Measurements from ENCODE around the gene SIX5.
A peak's percentile ranks its signal among the peaks of the same experiment; 100 is the strongest.
"Not testable (repeated sequence)": the region's sequence is repeated elsewhere in the genome, so short reads cannot be mapped to it uniquely, and the experiment has no call there.

The SIX5 gene

DNA sequence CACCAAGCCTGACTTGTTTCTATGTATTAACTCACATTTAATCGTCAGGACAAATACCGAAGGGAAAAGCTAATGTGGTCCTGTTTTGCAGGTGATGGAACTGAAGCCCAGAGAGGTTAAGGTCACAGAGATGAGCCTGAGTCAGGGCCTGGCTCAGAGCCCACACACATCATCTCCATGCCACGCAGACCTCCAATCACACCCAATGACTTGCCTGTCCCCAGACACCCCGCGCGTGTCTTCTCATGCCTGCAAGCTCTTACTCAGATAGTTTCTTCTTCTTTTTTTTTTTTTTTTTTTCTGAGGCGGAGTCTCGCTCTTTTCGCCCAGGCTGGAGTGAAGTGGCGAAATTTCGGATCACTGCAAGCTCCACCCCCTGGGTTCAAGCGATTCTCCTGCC is 16.4 kb downstream of the SIX5 start:
- no peak for DNase-seq

DNA sequence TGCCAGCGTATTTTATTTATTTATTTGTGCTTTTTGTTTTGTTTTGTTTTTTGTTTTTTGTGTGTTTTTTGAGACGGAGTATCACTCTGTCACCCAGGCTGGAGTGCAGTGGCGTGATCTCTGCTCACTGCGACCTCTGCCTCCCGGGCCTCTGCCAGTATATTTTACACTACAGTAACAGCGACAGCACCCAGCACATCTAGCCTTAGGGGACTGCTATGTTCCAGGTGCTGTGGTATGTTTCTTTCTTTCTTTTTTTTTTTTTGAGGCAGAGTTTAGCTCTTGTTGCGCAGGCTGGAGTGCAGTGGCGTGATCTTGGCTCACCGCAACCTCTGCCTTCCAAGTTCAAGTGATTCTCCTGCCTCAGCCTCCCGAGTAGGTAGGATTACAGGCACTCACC is 17.6 kb downstream of the SIX5 start:
- DNase-seq: not testable (repeated sequence)

DNA sequence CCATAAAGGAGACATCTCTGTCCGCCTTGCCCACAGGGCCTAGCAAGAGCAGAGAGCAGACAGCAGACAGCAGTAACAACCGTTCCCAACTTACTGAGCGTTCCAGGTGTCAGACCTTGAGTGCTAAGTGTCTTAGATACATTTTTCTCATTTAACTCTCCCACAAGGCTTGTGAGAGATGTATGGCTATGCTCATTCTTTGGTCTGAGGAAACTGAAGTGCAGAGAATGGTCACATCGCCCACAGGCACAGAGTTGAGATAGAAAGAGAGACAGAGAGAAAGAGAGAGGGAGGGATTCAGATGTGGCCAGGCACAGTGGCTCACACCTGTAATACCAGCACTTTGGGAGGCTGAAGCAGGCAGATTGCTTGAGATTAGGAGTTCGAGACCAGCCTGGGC is 21.5 kb downstream of the SIX5 start:
- no peak for DNase-seq

DNA sequence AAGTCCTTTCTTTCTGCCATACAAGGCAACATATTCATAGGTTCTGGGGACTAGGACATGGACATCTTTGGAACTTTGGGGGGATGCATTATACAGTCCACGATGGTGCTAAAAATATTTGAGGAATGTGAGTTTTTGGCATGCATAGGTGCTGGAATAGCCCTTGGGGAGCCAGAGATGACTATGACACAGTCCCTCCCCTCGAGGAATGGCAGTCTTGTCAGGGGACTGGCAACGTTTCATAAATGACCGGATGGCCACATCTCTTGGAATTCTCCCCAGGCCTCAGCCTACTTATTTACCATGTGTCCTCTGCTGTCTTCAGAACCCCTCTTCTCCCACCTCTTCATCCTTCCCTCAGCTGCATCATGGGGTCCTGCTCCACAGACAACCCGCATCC is 22.2 kb downstream of the SIX5 start:
- no peak for DNase-seq

DNA sequence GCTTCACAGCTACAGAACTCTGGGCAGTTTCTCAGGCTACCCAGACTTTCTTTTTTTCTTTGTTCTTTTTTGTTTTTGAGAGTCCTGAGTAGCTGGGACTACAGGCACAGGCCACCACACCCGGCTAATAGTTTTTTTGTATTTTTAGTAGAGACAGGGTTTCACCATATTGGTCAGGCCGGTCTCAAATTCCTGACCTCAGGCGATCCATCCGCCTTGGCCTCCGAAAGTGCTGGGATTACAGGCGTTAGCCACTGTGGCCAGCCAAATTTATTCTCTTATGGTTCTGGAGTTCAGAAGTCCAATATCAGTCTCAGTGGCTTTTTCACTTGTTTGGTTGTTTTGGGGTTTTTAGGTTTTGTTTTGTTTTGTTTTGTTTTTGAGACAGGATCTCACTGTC is 23.4 kb downstream of the SIX5 start:
- DNase-seq: no peak

DNA sequence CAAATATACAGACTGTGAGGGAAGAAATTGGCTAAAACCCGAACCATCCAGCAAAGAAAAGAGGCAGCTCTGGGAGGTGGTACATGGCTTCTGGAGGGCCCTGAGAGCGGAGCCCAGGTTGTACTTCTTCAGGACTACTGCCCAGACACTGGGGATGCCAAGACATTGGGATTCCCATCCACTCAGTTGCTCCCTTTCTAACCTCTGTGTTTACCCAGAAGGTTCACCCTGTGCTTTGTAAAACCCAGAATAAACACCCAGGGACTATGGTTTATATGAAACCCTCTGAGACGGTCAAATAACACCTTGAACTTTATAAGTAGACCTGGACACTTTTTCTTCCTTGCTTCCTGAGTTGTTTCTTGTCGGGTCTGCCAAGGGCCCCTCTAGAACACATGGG is 26.1 kb downstream of the SIX5 start:
- no peak for DNase-seq

DNA sequence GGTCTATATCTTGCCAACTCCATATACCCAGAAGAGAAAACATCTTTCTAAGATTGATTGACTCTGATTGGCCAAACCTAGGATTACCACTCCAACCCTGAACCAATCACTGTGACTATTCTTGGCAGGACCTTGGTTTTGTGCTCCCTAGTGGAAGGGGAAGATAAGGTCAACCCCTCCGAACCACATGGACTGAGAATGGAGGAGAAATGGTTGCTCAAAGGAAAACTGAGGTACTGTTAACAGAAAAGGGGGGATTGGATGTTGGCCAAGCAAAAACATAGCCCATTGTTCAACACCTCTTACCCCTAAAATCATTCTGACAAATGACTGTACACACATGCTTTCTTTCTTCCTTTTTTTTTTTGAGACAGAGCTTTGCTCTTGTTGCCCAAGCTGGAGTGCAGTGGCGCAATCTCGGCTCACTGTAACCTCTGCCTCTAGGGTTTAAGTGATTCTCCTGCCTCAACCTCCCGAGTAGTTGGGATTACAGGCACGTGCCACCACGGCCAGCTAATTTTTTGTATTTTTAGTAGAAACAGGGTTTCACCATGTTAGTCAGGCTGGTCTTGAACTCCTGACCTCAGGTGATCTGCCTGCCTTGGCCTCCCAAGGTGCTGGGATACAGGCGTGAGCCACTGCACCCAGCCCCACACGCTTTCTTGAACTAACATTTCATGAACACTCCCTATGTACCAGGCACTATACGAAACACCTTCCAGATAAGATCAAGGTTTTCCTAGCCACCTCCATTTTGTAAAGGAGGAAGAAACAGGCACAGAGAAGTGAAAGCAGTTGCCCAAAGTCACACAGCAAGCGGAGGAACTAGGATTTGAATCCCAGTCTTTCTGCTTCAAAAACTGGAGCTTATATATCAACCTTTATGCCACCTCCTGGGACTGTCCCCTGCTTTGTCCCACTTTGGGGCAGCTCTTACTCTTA is 29.3 kb downstream of the SIX5 start:
- DNase-seq: no peak

DNA sequence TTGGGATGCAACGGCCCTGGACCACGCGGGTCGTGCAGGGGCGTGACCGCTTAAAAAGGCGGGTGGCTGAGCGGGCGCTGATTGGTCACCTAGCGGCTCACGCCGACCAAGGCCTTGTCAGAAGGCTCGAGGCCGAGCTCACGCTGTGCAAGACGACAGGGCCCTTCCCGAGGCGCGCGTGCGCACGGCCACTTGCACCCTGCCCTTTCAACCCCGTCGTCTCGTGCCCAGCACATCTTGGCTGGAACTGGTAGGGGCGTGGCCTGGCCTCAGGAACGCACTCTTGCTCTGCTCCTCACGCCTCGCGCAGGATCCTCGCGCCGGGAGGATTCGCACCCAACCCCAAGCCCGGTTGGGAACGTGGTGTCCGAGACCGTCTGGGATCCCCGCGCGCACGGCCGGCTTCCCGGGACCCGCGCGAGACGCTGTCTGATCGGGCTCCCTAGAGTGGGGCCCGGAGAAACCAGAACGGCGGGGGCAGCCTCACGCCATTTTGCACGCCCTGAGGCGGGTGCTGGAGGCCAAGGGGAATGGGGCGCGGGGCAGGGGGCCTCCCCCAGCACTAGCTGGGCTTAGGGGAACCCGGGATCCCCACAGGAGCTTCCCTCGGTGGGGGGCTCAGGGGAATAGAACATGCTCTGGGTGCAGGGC is 35.8 kb downstream of the SIX5 start, which contains the start of gene MEIOSIN:
Gene MEIOSIN (plus strand): TSS at position 280 of the 651 bp plus-strand sequence. CDS start 1,938 bp downstream, outside the sequence.
- DNase-seq: no peak

DNA sequence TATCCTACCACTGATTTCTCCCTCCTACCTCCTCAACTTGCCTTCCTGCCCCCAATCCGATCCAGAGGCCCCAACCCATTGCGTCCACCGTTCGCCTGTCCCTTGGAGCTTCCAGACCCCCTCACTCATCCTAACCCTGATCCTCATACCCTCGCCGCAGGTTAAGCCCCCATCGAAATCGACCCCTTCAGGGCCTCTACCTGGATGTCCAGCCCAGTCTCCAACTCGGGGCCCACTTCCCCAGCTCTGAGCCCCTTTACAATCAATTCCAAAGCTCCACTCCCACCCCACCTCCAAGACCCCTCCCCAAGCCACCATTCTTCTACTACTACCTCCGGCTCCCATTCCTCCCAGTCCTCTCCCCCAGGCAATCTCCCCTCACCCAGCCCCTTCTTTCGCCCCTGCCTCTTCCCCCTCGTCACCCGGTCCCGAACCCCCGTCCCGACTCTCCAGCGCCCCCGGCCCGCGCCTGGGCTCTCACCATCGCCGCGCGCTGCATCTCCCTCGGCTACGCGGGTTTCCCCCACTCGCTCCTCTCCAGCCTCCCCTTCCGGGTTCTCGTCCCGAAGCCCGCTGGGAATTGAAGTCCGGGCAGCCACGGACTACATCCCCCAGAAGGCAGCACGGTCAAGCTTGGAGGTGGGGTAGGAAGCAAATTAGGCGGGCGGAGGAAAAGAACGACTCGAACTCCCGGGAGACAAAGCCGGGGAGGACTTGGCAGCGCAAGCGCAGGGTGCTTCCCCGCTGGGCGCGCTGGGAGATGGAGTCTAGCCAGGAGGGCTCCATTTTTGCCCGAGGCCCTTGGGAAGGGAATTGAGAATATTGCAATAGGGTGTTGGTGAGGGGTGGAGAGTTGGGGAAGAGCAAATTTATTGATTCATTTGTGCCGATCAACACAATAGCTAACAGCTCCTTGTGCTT is 38.4 kb downstream of the SIX5 start, which contains the start of gene FBXO46:
Gene FBXO46 (minus strand): TSS at position 529 of the 921 bp plus-strand sequence. CDS start 17,401 bp downstream, outside the sequence.
- DNase-seq: peak; percentile 97

DNA sequence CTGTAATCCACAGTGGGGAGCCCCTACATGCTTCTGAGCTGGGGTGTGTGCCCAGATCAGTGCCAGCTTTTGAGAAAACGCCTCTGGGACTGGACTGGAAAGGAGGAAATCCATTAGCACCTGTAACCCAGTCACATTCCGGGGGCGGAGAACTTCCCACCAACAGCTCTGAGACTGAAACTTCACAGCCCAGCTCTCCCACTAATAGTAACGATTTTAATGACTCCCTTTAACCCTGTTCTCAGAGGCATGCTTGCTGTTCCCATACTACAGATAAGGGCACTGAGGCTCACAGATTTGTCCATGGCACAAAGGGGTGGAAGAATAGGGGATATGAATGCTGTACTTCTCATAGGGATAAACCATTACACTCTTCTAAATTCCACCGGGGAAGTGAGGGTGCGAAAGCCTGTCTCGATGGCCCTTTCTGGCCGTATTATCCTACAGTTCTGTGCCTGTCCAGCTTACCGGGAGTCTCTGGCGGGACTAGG is 39.2 kb downstream of the SIX5 start:
- no peak for DNase-seq

DNA sequence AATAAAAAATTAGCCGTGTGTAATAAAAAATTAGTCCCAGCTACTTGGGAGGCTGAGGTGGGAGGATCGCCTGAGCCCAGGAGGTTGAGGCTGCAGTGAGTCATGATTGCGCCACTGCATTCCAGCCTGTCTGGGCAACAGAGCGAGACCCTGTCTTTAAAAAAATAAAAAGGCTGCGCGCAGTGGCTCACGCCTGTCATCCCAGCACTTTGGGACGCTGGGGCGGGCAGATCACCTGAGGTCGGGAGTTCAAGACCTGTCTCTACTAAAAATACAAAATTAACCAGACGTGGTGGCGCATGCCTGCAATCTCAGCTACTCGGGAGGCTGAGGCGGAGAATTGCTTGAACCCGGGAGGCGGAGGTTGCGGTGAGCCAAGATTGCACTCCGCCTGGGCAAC is 40.4 kb downstream of the SIX5 start:
- not testable (repeated sequence) for DNase-seq

DNA sequence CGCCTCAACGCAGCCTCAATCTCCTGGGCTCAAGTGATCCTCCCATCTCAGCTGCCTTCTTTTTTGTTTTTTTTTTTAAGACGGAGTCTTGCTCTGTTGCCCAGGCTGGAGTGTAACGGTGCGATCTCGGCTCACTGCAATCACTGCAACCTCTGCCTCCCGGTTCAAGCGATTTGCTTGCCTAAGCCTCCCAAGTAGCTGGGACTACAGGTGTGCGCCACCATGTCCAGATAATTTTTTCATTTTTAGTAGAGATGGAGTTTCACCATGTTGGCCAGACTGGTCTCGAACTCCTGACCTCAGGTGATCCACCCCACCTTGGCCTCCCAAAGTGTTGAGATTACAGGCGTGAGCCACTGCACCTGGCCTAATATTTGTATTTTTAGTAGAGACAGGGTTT is 49.0 kb downstream of the SIX5 start:
- not testable (repeated sequence) for DNase-seq

DNA sequence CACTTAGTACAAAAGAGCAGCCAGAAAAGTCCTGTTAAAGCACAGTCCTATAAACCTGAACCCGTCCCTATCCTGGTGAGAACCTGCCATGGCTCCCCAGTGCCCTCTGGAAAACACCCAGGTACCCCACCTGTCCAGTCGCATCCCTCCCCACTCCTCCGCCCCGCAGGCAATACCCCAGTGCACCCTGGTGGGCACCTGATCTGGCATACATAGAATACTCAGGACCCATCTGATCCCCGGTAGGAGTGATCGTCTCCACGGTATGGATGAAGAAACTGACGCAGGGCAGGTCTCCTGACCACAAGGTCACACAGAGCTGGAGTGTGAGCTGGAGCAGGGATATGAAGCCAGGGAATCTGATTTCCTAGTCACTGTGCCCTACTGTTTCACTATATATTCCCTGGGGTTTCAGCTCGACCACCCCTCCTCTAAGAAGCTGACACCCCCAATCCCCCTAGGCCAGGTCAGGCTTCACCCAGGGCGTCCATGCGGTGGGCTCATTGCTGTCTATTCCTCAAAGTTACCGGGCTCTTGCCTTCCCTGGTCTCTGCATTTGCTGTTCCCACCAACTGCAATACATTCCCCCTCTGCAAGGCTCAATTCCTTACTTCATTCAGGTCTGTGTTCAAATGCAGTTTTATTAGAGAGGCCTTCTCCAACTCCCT is 50.9 kb downstream of the SIX5 start:
- DNase-seq: no peak

DNA sequence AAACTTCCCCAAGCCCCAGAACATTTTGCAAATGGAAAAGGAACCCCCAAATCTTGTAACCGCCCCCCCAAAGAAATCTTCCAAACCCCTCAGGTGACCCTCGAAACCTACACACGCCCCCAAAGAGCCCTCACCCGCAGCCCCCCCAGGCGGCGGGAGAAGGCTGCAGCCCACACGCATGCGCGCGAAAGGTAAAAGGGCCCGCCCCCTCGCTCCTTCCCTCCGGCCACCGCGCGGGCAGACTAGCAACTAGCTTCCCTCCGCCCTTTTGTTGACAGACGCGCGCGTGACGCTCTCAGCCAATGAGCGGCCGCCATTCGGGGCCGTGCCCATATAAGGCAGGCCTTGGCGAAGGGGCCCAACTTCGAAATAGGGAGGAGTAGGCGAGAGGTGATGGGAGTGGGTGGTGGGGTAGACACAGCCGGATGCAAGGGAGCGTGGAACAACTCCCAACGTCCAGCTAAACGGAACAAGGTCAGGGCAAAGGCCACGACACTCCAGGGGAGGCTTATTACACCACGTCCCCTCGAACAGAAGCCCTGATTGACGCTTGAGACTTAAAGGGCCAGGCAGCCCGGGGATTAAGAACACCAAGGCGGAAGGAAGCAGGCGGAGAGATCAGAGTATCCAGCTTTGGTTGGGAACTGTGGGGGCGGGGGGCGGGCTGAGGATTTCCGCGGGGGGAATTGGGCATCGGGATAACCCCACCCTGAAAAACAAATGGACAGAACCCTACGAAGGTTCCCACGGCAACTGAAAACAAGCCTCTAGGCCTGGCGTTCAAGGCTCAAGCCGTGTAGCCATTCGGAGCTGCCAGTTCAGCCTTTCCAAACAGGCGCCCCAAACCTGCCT is 51.7 kb downstream of the SIX5 start:
- peak; percentile 97 for DNase-seq

DNA sequence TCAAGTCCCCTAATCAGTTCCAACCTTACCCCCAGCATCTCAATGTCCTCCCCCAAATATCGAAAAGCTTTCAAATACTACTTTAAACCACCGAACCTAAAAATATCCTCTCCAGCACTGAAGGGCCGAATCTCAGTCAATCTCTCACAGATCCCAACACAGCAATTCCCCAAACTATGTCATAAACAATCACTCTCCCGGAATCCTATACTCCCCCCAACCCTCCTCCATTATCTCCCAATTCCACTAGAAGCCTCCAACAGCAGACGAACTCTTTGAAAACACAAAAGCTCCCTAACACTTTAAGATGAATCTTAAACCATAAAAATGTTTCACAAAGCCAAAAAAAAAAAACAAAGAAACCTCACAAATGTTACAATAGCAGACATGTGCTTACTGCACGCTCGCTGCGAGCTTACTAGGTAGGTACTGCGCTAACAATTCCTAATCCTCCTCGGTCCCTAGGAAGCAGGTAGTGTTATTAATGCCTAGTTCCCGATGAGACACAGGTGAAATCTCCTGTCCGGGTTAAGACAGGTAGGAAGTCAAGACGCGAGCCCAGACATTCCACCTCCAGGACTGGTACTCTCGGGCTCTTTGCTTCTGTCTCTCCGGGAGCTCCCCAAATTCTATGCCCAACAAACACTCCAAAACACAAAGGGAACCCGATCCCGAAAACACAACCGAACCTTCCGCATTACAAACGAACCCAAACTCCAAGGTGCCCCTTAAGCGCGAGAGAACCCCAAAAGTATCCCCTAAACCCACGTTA is 52.5 kb downstream of the SIX5 start:
- DNase-seq: no peak

DNA sequence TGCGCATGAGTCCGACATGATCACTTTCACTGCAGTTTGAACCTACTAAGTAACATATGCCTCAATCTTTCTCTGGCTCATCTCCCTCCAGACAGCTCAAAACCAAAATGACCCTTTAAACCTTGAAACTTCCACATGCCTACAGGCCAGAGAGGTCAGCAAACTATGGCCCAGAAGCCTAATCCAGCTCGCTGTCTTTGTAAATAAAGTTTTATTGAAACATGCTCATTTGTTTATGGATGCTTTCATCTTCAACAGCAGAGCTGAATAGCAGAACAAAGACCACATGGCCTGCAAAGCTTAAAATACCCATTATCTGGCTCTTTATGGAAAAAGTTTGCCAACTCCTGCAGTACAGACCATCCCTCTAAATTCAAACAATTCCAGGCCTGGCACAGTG is 53.9 kb downstream of the SIX5 start:
- DNase-seq: no peak

Data from retina (tissue), 1 donor.